Ovary (tissue), 3 donors: ENCODE measurements around the gene PIK3CD.

Source experiments
- POLR2A ChIP-seq: fragments of 450-650 bp; IDR thresholded peaks from one replicate; pipeline ENCODE4 v1.6.1; 2017; ENCODE audit warnings: antibody characterized with exemption, mild to moderate bottlenecking, moderate library complexity
- TF ChIP-seq, protein P1 (sequence below), 3 donors: fragments of 450-650 bp in 2 of 3; fragments of 200-600 bp in 1 of 3; IDR thresholded peaks; one replicate each; pipeline versions ENCODE4 v1.5.1 to v1.8.0; 2016 to 2022; ENCODE audit warnings: antibody characterized with exemption in 3 of 3, mild to moderate bottlenecking in 1 of 3
- donor health status: DM: no; HTN: no; CAD: no.

DNA sequence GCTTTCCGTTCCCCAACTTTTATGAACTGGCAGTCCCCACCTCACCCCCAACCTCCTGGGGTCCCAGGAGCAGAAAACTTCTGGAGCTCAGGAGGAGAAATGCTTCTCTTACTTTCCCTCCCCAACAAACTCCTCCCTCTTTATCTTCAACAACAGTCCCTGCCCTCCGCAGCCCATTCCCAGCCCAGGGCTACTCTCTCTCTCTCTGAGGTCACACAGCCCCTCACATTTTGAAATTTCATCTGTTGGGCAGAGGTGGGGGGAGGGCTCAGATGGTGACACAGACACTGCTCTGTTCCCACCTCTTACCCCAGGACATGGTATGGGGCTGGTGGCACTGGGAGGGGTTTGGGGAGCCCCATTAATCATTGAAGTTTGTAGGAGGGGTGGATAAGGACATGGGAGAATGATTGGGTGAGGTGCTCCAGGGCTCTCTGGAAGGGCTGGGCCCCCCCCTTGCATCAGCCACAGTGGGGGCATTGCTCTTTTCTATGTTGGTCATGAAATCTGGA lies 6.0 kb downstream of the PIK3CD start:
- no peak for TF ChIP-seq POLR2A
- TF ChIP-seq, protein P1, sequence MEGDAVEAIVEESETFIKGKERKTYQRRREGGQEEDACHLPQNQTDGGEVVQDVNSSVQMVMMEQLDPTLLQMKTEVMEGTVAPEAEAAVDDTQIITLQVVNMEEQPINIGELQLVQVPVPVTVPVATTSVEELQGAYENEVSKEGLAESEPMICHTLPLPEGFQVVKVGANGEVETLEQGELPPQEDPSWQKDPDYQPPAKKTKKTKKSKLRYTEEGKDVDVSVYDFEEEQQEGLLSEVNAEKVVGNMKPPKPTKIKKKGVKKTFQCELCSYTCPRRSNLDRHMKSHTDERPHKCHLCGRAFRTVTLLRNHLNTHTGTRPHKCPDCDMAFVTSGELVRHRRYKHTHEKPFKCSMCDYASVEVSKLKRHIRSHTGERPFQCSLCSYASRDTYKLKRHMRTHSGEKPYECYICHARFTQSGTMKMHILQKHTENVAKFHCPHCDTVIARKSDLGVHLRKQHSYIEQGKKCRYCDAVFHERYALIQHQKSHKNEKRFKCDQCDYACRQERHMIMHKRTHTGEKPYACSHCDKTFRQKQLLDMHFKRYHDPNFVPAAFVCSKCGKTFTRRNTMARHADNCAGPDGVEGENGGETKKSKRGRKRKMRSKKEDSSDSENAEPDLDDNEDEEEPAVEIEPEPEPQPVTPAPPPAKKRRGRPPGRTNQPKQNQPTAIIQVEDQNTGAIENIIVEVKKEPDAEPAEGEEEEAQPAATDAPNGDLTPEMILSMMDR (IDR thresholded peaks at IDR 0.05): no peak
